Neural progenitor cell (in vitro differentiated cells): Measurements from ENCODE around the gene ADGRV1.

Experiments
- EZH2 ChIP-seq: fragments of 200-600 bp; sonication (generic); IDR thresholded peaks from 2 replicates; pipeline ENCODE4 v1.6.1; 2017; ENCODE audit warnings: antibody characterized with exemption, mild to moderate bottlenecking, moderate library complexity
- EZH2phosphoT487 ChIP-seq: fragments of 200-600 bp; sonication (generic); IDR thresholded peaks from 2 replicates; pipeline ENCODE4 v1.6.1; 2017; ENCODE audit warnings: antibody characterized with exemption
- TF ChIP-seq, protein P1 (sequence below): fragments of 200-600 bp; sonication (generic); IDR thresholded peaks from 2 replicates; pipeline ENCODE4 v1.5.1; 2017; ENCODE audit warnings: antibody characterized with exemption, mild to moderate bottlenecking

DNA sequence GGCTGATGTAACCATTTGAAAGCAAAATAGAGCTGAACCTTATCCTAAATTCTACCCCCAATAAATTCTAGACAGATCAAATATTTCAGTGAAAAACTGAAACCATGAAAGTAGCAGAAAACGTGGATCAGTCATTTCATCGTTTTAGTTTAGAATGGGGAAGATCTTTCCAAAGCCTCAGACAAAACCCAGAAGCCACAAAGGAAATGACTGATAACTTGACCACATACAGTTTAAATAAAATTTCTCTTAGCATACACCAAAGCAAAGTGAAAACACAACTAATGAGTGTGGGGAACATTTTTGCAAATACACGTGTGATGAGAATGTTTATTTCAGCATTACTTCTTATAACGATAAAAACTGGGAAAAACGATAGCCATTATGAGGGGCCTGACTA is 284.8 kb downstream of the ADGRV1 start:
- TF ChIP-seq EZH2 (no peak), EZH2phosphoT487 (no peak)
- TF ChIP-seq, protein P1, sequence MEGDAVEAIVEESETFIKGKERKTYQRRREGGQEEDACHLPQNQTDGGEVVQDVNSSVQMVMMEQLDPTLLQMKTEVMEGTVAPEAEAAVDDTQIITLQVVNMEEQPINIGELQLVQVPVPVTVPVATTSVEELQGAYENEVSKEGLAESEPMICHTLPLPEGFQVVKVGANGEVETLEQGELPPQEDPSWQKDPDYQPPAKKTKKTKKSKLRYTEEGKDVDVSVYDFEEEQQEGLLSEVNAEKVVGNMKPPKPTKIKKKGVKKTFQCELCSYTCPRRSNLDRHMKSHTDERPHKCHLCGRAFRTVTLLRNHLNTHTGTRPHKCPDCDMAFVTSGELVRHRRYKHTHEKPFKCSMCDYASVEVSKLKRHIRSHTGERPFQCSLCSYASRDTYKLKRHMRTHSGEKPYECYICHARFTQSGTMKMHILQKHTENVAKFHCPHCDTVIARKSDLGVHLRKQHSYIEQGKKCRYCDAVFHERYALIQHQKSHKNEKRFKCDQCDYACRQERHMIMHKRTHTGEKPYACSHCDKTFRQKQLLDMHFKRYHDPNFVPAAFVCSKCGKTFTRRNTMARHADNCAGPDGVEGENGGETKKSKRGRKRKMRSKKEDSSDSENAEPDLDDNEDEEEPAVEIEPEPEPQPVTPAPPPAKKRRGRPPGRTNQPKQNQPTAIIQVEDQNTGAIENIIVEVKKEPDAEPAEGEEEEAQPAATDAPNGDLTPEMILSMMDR, result no peak
